ENCODE data around the gene DHPS.

Gene DHPS

GRCh38 chr19:12696366-12697335, 15.0 kb upstream of the DHPS start, which contains the start of gene FBXW9:
TSS of gene FBXW9 (minus strand) at chr19:12696631. CDS start at chr19:12696581, 50 bp downstream.
- Histone ChIP-seq H3K27me3 (no peaks in the 10 kb centered on the region), H3K4me1 (no peaks in the 10 kb centered on the region), H3K4me3 (ENCODE audit: low read depth, low read length) (peak within 1 kb of the TSS; percentile 92), H3K36me3 (peaks cover 31% of the 10 kb centered on the region), H3K9me3 (no peaks in the 10 kb centered on the region)
- no peak for TF ChIP-seq CTCF (IDR thresholded peaks at IDR 0.05; ENCODE audit: low read depth, low read length)
- DNase-seq = peak; percentile 96

- DNase-seq = no peak
- no peak for TF ChIP-seq CTCF (IDR thresholded peaks at IDR 0.05; ENCODE audit: low read depth, low read length)
These were observed 14.3 kb upstream of the DHPS start for GRCh38 chr19:12695997-12696365.

GRCh38 chr19:12695514-12695913, 13.8 kb upstream of the DHPS start:
- TF ChIP-seq CTCF (IDR thresholded peaks at IDR 0.05; ENCODE audit: low read depth, low read length) = no peak
- Histone ChIP-seq H3K27me3 (no peaks in the 10 kb centered on the region), H3K36me3 (peaks cover 20% of the 10 kb centered on the region), H3K9me3 (no peaks in the 10 kb centered on the region), H3K4me1 (no peaks in the 10 kb centered on the region), H3K4me3 (ENCODE audit: low read depth, low read length) (peak overlapping the region; percentile 92)
- DNase-seq = no peak

More at GRCh38 chr19:12695997-12696365, 14.3 kb upstream of the DHPS start:
- Histone ChIP-seq H3K4me3 (ENCODE audit: low read depth, low read length) (peak overlapping the region; percentile 92), H3K4me1 (no peaks in the 10 kb centered on the region), H3K27me3 (no peaks in the 10 kb centered on the region), H3K36me3 (peaks cover 25% of the 10 kb centered on the region), H3K9me3 (no peaks in the 10 kb centered on the region)

GRCh38 chr19:12695096-12695495, 13.4 kb upstream of the DHPS start:
- no peaks in the 10 kb centered on the region for H3K27me3 ChIP-seq
- H3K9me3 ChIP-seq = no peaks in the 10 kb centered on the region
- peaks cover 18% of the 10 kb centered on the region for H3K36me3 ChIP-seq
- peak overlapping the region; percentile 92; the same call in 1 of the 2 replicates for H3K4me3 ChIP-seq (ENCODE audit: low read depth, low read length)
- no peak for TF ChIP-seq CTCF (IDR thresholded peaks at IDR 0.05; ENCODE audit: low read depth, low read length)
- no peaks in the 10 kb centered on the region for H3K4me1 ChIP-seq
- DNase-seq = no peak

GRCh38 chr19:12694641-12695040, 13.0 kb upstream of the DHPS start:
- H3K9me3 ChIP-seq = no peaks in the 10 kb centered on the region
- H3K36me3 ChIP-seq = peaks cover 14% of the 10 kb centered on the region
- H3K4me3 ChIP-seq (ENCODE audit: low read depth, low read length) = no peak overlapping the region
- no peaks in the 10 kb centered on the region for H3K4me1 ChIP-seq
- no peaks in the 10 kb centered on the region for H3K27me3 ChIP-seq
- no peak for DNase-seq
- TF ChIP-seq CTCF (IDR thresholded peaks at IDR 0.05; ENCODE audit: low read depth, low read length) = no peak

- Histone ChIP-seq H3K4me3 (ENCODE audit: low read depth, low read length) (no peak overlapping the region), H3K36me3 (peaks cover 2% of the 10 kb centered on the region; the same call in 1 of the 2 replicates), H3K4me1 (no peaks in the 10 kb centered on the region), H3K27me3 (no peaks in the 10 kb centered on the region), H3K9me3 (no peaks in the 10 kb centered on the region)
- no peak for DNase-seq
- no peak for TF ChIP-seq CTCF (IDR thresholded peaks at IDR 0.05; ENCODE audit: low read depth, low read length)
These were observed 11.3 kb upstream of the DHPS start for GRCh38 chr19:12692960-12693359.
